G401.6 (cell line): ENCODE measurements around the gene C3orf22.

Source experiments
- FAIRE-seq: peaks from 2 replicates; lab custom pipeline; 2012; peaks lifted over from hg19 to GRCh38; lab: Jason Lieb, UNC

C3orf22 gene

DNA sequence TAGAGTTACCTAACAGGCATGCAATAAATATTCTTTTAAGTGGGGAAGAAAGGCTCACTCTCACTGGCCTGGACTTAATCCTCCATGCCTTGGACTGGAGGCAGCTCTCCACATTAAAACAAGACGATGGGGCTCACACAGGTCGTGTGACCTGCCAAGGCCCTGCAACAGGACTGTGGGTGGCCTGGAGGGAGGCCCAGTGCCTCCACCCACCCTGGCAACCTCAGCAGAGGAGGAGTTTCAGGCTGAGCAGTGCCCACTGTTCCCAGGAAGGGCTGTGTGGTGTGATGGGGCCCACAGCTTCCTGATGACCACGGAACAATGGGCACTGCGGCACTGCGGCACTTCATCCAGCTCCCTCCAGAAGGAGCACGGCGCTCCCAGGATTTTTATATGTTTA is 46.7 kb downstream of the C3orf22 start:
- FAIRE-seq, result no peak

DNA sequence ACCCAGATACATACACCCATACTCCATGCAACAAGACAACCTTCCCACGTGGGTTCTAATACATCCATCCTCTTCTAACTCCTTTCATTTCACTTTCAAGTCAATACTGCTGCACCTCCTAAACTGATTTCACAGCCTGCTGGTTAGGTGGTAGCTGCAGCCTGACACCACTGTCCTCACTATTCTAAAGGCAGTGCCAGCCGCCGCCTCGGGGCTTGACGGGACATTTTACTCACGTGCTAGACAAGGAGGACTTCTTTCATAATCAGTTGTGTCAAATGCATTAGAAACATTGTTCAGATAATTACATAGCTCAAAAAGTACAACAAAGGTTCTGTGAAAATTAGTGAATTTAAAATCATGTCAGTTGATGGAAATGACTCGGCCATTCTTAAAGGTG is 47.4 kb downstream of the C3orf22 start:
- no peak for FAIRE-seq

DNA sequence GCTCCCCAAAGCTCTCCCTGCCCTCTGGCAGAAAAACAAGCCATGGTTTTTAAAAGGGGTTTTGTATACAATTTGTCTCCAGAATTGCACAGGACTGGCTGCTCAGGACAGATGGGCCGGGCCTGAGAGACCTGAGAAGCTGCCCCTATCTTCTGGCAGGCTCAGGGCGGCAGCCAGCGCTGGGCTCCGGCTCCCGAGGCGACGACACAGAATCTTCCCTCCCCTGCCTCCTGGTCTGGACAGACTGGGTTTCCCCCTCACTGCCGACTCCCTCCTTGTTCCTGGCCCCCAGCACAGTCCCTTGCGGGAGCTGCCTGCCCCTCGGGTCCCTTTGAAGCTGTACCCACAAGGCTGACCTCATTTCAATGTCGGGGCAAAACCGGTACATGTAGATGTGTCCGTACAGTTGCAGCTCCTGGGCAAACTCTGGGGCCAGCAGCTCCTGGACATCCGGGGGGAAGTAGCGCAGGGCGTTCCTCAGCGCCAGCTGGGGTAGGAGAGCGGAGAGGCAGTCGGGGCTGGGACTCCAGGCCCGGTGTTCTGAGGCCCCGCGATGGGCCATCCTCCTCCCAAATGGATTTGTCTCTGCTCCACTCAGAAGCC is 48.3 kb downstream of the C3orf22 start:
- FAIRE-seq, result no peak

DNA sequence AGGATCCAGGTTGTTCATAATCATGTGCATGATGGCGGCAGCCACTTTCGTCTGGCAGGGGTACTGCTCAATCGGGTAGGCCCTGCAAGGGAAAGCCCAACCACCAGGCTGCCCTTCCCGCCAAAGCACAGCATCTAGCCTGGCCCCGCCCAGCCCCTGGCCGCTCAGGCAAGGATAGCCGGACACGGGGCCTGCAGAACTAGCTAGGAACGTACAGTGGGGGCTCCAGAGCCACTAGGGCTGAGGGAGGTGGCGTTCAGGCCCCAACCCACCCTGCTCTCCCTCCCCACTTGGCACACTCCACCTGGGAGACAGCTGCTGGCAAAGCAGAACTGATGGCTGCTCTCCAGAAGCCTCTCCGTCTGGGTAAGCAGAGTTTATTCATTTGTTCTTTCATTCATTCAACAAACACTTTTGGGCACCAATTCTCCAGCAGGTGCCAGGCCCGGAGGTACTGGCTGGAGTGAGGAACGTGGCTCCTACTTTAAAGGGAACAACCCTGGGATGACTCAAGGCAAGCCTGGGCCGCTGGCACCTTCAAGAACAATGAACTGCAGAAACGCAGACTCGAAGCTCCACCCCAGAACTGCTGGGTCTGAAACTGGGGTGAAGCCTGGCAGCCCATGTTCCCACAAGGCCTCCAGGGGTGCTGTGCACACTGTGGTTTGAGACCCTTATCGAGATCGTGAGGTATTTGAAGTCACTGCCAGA is 49.0 kb downstream of the C3orf22 start:
- FAIRE-seq, result no peak

DNA sequence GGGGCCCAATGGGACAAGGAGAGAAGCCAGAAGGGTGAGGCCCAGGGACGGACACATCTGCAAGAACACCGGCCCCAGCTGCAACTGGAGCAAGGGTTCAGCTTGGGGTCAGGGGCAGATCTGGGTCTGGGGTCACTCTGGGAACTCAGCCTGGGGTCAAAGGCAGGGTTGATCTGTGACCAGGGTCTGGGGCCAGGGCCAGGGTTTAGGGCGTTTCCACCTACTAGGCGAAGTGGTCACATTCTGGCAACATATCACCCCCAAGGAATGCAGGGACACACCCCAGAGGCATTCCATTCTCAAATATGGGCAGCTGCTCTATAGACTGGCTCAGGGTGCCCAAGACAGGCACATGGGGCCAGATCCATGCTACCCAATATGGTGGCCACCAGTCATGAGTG is 50.2 kb downstream of the C3orf22 start:
- no peak for FAIRE-seq

DNA sequence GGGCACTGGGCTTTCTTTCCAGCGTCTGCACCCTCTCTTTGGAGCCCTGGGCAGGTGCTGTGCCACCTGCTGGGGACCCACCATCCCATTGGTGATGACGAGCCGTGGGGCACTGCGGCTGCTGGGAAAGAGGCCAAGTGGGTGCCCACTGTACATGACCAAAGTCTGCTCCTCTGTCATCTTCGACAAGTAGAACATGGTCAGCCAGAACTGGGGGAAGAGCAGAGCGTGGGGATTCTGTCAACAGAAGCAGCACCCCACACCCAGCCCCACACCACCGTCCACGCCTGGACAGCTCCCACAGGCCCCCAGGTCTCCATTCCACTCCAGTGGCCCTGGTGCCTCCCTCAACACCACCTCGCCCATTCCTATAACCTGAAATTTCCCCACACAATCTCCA is 50.8 kb downstream of the C3orf22 start:
- no peak for FAIRE-seq

DNA sequence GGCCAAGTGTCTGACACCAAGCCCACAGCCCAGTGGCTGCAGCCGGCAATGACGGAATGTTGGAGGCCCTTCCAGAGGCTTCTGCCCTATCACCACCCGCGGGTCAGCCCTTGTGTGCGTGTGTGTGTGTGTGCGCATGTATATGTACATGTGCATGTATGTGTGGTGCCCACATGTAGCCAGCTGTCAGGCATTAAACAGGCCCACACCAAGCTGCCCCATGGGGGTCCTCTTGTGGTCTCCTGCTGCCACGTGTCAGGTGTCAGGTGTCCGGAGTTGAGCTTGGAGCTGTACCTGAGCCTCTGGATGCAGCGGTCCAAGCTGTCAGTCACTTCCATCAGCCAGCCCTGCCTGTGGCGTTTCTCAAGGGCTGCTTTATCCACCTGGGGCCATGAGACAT is 55.0 kb downstream of the C3orf22 start:
- FAIRE-seq, result no peak

DNA sequence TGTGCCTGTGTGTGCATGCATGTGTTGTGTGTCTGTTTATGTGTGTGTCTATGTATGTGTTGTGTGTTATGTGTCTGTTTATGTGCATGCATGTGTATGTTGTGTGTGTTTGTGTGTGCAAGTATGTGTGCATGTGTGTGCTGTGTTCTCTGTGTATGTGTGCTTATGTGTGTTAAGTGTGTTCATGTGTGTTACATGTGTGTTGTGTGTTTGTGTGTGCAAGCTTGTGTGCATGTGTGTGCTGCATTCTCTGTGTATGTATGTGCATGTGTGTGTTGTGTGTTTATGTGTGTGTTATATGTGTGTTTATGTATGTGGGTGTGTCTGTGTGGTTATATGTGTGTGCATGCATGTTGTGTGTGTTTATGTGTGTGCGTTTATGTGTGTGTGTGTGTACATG is 56.1 kb downstream of the C3orf22 start:
- FAIRE-seq, result no peak

DNA sequence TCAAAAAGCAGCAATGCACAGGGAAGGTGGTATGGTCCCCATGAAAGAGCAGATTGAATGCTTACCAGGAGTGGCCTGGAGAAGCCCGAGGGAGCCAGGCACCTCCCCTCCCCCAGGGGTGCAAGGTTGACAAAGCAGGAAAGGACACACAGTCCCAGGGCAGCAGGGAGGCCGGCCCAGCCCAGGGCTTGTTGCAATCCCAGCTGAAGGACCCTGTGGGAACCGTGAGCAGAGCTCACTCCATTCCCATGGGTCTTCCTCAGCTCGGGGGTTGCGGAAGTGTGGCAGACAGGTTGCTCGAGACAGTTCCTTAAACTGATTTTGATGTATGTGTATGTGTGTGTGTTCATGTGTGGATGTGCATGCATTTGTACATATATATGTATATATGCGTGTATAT is 57.0 kb downstream of the C3orf22 start:
- no peak for FAIRE-seq

DNA sequence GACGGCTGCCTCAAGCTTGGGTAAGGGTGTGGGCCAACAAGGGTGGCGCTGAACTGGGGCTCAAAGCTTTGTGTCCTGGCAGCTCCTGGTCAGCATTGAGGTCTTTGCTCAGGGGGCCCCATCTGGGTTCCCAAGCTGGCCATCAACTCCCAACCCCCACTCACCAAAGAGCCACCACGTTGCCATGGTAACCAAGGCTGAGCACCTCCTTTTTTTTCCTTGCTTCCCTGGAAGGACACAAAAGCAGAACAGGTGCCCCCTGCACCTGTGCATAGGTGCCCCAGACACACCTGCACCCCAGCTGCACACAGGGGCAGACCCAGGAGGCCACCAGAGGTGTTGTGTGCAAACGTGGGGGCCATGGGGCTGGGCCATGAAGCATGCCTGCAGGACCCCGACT is 57.7 kb downstream of the C3orf22 start:
- no peak for FAIRE-seq

DNA sequence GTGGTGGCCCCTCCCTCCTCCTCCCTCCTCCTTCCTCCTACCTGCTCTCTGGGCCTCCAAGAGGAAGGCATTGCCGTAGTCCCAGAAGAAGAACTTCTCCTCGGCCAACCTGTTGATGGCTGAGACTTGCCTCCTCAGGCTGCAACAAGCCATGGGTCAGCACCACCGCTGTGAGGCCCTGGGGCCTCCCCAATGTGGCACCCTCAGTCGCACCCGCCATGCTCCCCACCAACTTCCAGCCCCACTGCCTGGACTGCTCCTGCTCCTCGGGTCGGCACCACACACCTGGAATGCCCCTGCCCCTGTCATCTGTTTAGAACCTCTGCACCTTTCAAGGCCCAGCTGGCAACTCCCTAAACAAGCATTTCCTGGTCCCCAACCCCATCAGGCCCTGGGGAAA is 58.7 kb downstream of the C3orf22 start:
- FAIRE-seq, result no peak
